ENCODE results near the gene ADARB2. TPM values are rescaled to one million over a fixed set of nuclear protein-coding genes. Genes with fewer than 3 reads are reported as not detected.
"Not testable (repeated sequence)": the region's sequence is repeated elsewhere in the genome, so short reads cannot be mapped to it uniquely, and the experiment has no call there.

ADARB2 gene
- total and polyA plus RNA-seq, 11 donors, result 0.07 to 1.2 (median 0.28) TPM; not detected in 4

DNA sequence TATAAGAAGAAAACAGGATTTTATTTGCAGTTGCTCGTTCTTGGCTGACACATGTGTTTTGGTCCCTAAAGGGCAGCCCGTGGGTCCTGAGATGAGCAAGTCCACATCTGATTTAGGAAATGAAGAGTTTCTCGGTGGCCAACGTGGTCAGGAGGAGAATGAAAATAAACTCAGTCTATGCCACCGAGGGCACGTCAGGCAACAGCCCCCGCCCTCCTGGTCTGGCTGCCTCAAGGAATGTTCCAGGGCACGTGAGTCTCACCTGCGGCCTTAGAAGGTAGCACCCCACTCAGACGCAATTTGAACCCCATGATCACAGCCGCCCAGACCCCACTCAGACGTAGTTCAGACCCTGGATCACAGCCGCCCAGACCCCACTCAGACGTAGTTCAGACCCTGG is 197.2 kb downstream of the ADARB2 start:
- Histone ChIP-seq H3K4me1 (no peaks in the 10 kb centered on the region), H3K27ac (no peak overlapping the region), H3K9me3 (no peaks in the 10 kb centered on the region), H3K4me3 (no peak overlapping the region), H3K36me3 (no peaks in the 10 kb centered on the region), H3K27me3 (no peaks in the 10 kb centered on the region)
- no peak for ATAC-seq
- DNase-seq, result no peak
- no peak for TF ChIP-seq POLR2A (IDR thresholded peaks at IDR 0.05)
- TF ChIP-seq, protein P1, sequence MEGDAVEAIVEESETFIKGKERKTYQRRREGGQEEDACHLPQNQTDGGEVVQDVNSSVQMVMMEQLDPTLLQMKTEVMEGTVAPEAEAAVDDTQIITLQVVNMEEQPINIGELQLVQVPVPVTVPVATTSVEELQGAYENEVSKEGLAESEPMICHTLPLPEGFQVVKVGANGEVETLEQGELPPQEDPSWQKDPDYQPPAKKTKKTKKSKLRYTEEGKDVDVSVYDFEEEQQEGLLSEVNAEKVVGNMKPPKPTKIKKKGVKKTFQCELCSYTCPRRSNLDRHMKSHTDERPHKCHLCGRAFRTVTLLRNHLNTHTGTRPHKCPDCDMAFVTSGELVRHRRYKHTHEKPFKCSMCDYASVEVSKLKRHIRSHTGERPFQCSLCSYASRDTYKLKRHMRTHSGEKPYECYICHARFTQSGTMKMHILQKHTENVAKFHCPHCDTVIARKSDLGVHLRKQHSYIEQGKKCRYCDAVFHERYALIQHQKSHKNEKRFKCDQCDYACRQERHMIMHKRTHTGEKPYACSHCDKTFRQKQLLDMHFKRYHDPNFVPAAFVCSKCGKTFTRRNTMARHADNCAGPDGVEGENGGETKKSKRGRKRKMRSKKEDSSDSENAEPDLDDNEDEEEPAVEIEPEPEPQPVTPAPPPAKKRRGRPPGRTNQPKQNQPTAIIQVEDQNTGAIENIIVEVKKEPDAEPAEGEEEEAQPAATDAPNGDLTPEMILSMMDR (IDR thresholded peaks at IDR 0.05), result no peak
- WGBS, 4 donors, result 81 to 89% (median 88%) methylated on average over 13 to 14 of the region's 14 CpGs
- intact Hi-C loops (cut with DNase I), result no loop called here

DNA sequence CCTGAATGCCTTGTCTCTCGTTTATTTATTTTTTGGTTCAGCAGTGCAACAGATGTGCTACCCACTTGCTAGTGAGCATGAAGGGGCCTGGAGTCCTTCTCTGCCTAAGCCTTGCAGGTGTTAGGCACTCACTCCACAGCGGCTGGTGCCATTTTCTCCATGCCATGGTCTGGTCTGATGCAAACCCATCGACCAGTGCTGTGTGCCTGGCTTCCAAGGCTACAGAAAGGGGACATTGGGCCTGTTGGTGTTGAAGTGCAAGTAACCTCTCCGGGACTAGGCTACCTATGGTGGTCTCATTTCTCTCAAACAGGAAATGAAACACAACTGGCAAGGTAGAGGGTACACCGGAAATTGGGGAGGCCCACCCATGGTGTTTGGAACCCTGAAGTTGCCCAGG is 198.1 kb downstream of the ADARB2 start:
- intact Hi-C loops (cut with DNase I), result no loop called here
- WGBS, 4 donors, result 76 to 81% (median 79%) methylated on average over 5 of the region's 5 CpGs
- Histone ChIP-seq H3K27me3 (no peaks in the 10 kb centered on the region), H3K27ac (no peak overlapping the region), H3K4me3 (no peak overlapping the region), H3K9me3 (no peaks in the 10 kb centered on the region), H3K4me1 (no peaks in the 10 kb centered on the region), H3K36me3 (no peaks in the 10 kb centered on the region)
- ATAC-seq (no peak), DNase-seq (no peak)
- TF ChIP-seq POLR2A (IDR thresholded peaks at IDR 0.05), result no peak
- TF ChIP-seq, protein P1 (IDR thresholded peaks at IDR 0.05), result no peak

DNA sequence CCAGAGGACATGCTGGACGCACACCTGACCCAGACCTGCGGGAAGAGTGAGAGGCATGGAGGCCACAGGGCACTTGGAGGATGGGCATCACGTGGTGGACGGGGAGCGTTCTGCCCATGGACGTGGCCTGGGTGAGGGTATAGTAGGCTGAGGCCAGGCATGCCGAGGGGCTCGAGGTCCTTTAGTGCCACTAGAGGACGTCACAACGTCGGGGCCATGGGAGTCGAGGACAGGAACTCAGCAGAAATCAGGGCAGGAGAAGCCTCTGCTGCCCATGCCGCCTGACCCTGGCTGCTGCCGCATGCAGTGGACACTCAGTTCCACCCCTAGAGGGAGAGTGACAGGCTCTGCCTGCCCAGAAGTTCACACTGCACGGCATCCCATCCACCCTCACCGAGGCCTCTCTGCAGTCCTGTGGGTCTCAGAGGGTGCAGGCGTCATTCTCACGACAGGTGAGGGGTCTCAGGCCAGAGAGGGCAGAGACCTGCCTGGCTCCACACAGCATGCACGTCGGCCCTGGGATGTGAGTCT is 198.7 kb downstream of the ADARB2 start:
- Histone ChIP-seq H3K4me1 (no peaks in the 10 kb centered on the region), H3K27me3 (no peaks in the 10 kb centered on the region), H3K27ac (no peak overlapping the region), H3K4me3 (no peak overlapping the region), H3K36me3 (no peaks in the 10 kb centered on the region), H3K9me3 (no peaks in the 10 kb centered on the region)
- intact Hi-C loops (cut with DNase I), result no loop called here
- TF ChIP-seq, protein P1 (IDR thresholded peaks at IDR 0.05), result no peak
- TF ChIP-seq POLR2A (IDR thresholded peaks at IDR 0.05), result no peak
- WGBS, 4 donors, result 68 to 73% (median 71%) methylated on average over 17 to 20 of the region's 20 CpGs
- DNase-seq, result no peak
- peak in 1 of 4 donors; percentile 53 for ATAC-seq

DNA sequence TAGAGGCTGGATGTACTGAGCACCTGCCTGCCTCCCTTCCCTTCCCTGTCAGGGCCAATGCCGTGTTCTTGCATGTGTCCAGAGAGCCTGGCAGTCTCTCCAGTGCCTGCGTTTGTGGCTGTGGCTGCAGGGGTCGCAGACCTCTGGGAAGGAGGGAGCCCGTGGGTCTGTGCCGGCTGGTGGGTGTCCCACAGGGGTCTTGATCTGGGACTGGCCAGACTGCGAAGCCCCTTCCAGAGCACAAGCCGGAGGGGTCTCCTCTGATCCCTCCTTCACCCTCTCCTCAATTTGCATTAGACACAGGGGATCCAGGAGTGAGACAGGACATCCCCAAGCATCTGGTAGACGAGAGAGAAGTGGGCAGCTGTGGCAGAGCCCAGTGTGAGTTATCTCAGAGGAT is 199.2 kb downstream of the ADARB2 start:
- H3K36me3 ChIP-seq, result no peaks in the 10 kb centered on the region
- intact Hi-C loops (cut with DNase I), result no loop called here
- no peaks in the 10 kb centered on the region for H3K27me3 ChIP-seq
- H3K27ac ChIP-seq, result no peak overlapping the region
- DNase-seq, result no peak
- H3K4me1 ChIP-seq, result no peaks in the 10 kb centered on the region
- 62 to 85% (median 71%) methylated on average over 6 to 8 of the region's 8 CpGs for WGBS, 4 donors
- ATAC-seq, result peak in 1 of 4 donors; percentile 13
- no peak for TF ChIP-seq POLR2A (IDR thresholded peaks at IDR 0.05)
- TF ChIP-seq, protein P1 (IDR thresholded peaks at IDR 0.05), result no peak
- no peaks in the 10 kb centered on the region for H3K9me3 ChIP-seq
- no peak overlapping the region for H3K4me3 ChIP-seq

DNA sequence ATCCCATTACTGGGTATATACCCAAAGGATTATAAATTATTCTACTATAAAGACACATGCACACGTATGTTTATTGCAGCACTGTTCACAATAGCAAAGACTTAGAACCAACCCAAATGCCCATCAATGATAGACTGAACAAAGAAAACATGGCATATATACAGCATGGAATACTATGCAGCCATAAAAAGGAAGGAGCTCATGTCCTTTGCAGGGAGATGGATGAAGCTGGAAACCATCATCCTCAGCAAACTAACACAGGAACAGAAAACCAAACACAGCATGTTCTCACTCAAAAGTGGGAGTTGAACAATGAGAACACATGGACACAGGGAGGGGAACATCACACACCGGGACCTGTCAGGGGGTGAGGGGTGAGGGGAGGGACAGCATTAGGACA is 199.9 kb downstream of the ADARB2 start:
- H3K9me3 ChIP-seq; H3K36me3 ChIP-seq; DNase-seq; H3K27ac ChIP-seq; H3K4me1 ChIP-seq; ATAC-seq; H3K4me3 ChIP-seq; intact Hi-C loops (cut with DNase I); H3K27me3 ChIP-seq: not testable (repeated sequence)
- 88 to 95% (median 93%) methylated on average over 2 of the region's 2 CpGs for WGBS, 4 donors
